Right lobe of liver (tissue), 4 donors: ENCODE results near the gene PEMT.

Source experiments
- POLR2A ChIP-seq: fragments of 450-650 bp; IDR thresholded peaks from one replicate; pipeline ENCODE4 v1.6.1; 2017; ENCODE audit warnings: antibody characterized with exemption, mild to moderate bottlenecking
- TF ChIP-seq, protein P1 (sequence below), 4 donors: fragments of 200-600 bp in 3 of 4; fragments of 450-650 bp in 1 of 4; IDR thresholded peaks; one replicate each; pipeline versions ENCODE4 v1.5.1 to v1.8.0; 2016 to 2022; ENCODE audit warnings: antibody characterized with exemption in 4 of 4, mild to moderate bottlenecking in 2 of 4
- donor health status: DM: no; HTN: no; CAD: no.
- donor health status: DM: no; HTN: no; CAD: no.
- donor health status: DM: no; HTN: yes; CAD: no.

GRCh38 chr17:17469358-17469757 lies 122.2 kb downstream of the PEMT start:
- TF ChIP-seq, protein P1, sequence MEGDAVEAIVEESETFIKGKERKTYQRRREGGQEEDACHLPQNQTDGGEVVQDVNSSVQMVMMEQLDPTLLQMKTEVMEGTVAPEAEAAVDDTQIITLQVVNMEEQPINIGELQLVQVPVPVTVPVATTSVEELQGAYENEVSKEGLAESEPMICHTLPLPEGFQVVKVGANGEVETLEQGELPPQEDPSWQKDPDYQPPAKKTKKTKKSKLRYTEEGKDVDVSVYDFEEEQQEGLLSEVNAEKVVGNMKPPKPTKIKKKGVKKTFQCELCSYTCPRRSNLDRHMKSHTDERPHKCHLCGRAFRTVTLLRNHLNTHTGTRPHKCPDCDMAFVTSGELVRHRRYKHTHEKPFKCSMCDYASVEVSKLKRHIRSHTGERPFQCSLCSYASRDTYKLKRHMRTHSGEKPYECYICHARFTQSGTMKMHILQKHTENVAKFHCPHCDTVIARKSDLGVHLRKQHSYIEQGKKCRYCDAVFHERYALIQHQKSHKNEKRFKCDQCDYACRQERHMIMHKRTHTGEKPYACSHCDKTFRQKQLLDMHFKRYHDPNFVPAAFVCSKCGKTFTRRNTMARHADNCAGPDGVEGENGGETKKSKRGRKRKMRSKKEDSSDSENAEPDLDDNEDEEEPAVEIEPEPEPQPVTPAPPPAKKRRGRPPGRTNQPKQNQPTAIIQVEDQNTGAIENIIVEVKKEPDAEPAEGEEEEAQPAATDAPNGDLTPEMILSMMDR (IDR thresholded peaks at IDR 0.05): no peak
- TF ChIP-seq POLR2A: no peak
